Uterus (tissue), 4 donors: ENCODE results near the gene PARP15. TPM values are rescaled to one million over a fixed set of nuclear protein-coding genes. Genes with fewer than 3 reads are reported as not detected.
A peak's percentile ranks its signal among the peaks of the same experiment; 100 is the strongest.
"Not testable (repeated sequence)": the region's sequence is repeated elsewhere in the genome, so short reads cannot be mapped to it uniquely, and the experiment has no call there.

Source experiments
- DNase-seq, 2 donors: peaks; one replicate each; pipeline ENCODE4 v3.0.0-alpha.2; 2019 to 2020
- H3K27ac ChIP-seq, 2 donors: fragments of 200-600 bp; sonication (generic); 1 replicate in 1 of 2; 2 replicates in 1 of 2; pipeline ENCODE4 v1.5.1; 2016 to 2018
- H3K27me3 ChIP-seq, 2 donors: fragments of 200-600 bp; sonication (generic); one replicate each; pipeline ENCODE4 v1.5.1; 2018 to 2019; ENCODE audit warnings: control low read depth in 1 of 2
- H3K36me3 ChIP-seq, 2 donors: fragments of 200-600 bp; sonication (generic); one replicate each; pipeline ENCODE4 v1.5.1; 2019; ENCODE audit warnings: control low read depth in 1 of 2
- H3K4me1 ChIP-seq, 2 donors: fragments of 200-600 bp; sonication (generic); one replicate each; pipeline ENCODE4 v1.5.1; 2018 to 2019; ENCODE audit warnings: control low read depth in 1 of 2
- H3K4me3 ChIP-seq, 2 donors: fragments of 200-600 bp; sonication (generic); 1 replicate in 1 of 2; 2 replicates in 1 of 2; pipeline ENCODE4 v1.5.1; 2018 to 2019; ENCODE audit warnings: mild to moderate bottlenecking in 1 of 2
- H3K9me3 ChIP-seq, 2 donors: fragments of 200-600 bp; sonication (generic); one replicate each; pipeline ENCODE4 v1.5.1; 2019; ENCODE audit warnings: control low read depth in 1 of 2
- CTCF ChIP-seq, 4 experiments: fragments of 200-600 bp in 2 of 4; fragments of 450-650 bp in 2 of 4; sonication (generic) in 2 of 4; IDR thresholded peaks; one replicate each; pipeline ENCODE4 v1.5.1; 2016 to 2019; ENCODE audit warnings: antibody characterized with exemption in 4 of 4, mild to moderate bottlenecking in 2 of 4, moderate library complexity in 1 of 4
- POLR2A ChIP-seq, 2 donors: fragments of 450-650 bp; IDR thresholded peaks; one replicate each; pipeline ENCODE4 v1.6.1; 2016; ENCODE audit warnings: antibody characterized with exemption in 2 of 2, mild to moderate bottlenecking in 1 of 2, moderate library complexity in 1 of 2
- intact Hi-C: fragments of 100-400 bp; cut with DNase I; formaldehyde crosslinking; loops from one replicate; pipeline ENCODE4 v1.15.1; 2023; ENCODE audit warnings: low total_unique reads
- total RNA-seq, 4 donors: library from RNA; depleted of rRNA in 3 of 4; stranded (reverse); fragments of >200 nt in 3 of 4; gene quantifications; one replicate each; pipeline versions ENCODE4 v1.1.0 to v1.2.4, GENCODE V29; 2014 to 2023
- donor health status: DM: yes; HTN: yes; CAD: no.

Gene PARP15
- total RNA-seq, 4 donors from 2014 or later, result under 0.01 to 3.1 (median 1.6) TPM

- Histone ChIP-seq H3K4me1 (peaks cover 0 to 7% of the 10 kb centered on the region in 2 donors), H3K36me3 (no peaks in the 10 kb centered on the region), H3K27me3 (no peaks in the 10 kb centered on the region), H3K27ac (no peak overlapping the region), H3K9me3 (no peaks in the 10 kb centered on the region), H3K4me3 (no peak overlapping the region)
- TF ChIP-seq POLR2A (IDR thresholded peaks at IDR 0.05), result no peak
- TF ChIP-seq CTCF (IDR thresholded peaks at IDR 0.05), result peak; percentile 43 to 62 (median 54)
- DNase-seq, result peak in 1 of 2 donors; percentile 49
- intact Hi-C loops, result no loop called here
These were observed 16.8 kb upstream of the PARP15 start for GRCh38 chr3:122560680-122561079.

- Histone ChIP-seq H3K4me3 (peak overlapping the region; percentile 72 to 77), H3K36me3 (no peaks in the 10 kb centered on the region), H3K9me3 (no peaks in the 10 kb centered on the region), H3K27me3 (no peaks in the 10 kb centered on the region), H3K4me1 (peaks cover 0 to 7% of the 10 kb centered on the region in 2 donors), H3K27ac (peak overlapping the region; percentile 96)
- intact Hi-C loops, result no loop called here
- TF ChIP-seq POLR2A (IDR thresholded peaks at IDR 0.05) (no peak), CTCF (IDR thresholded peaks at IDR 0.05) (no peak)
- DNase-seq, result no peak
These were observed 14.3 kb upstream of the PARP15 start for GRCh38 chr3:122562923-122563716.

GRCh38 chr3:122563717-122564025, 13.8 kb upstream of the PARP15 start:
- Histone ChIP-seq H3K27ac (peak overlapping the region; percentile 96), H3K9me3 (no peaks in the 10 kb centered on the region), H3K4me3 (peak overlapping the region; percentile 72 to 77), H3K27me3 (no peaks in the 10 kb centered on the region), H3K4me1 (peaks cover 0 to 7% of the 10 kb centered on the region in 2 donors), H3K36me3 (no peaks in the 10 kb centered on the region)
- DNase-seq, result peak; percentile 23
- intact Hi-C loops, result loop anchor here (2.0 kb wide), 1 partner anchor 115 kb away; no protein-coding TSS in a partner anchor
- no peak for TF ChIP-seq CTCF (IDR thresholded peaks at IDR 0.05)
- TF ChIP-seq POLR2A (IDR thresholded peaks at IDR 0.05), result no peak

- intact Hi-C loops, result loop anchor here (2.0 kb wide), 1 partner anchor 114 kb away; no protein-coding TSS in a partner anchor
- TF ChIP-seq CTCF (IDR thresholded peaks at IDR 0.05) (no peak), POLR2A (IDR thresholded peaks at IDR 0.05) (peak; percentile 57 to 76)
- Histone ChIP-seq H3K9me3 (no peaks in the 10 kb centered on the region), H3K36me3 (no peaks in the 10 kb centered on the region), H3K27me3 (no peaks in the 10 kb centered on the region), H3K27ac (peak within 1 kb of the TSS; percentile 96), H3K4me3 (peak within 1 kb of the TSS; percentile 72 to 77), H3K4me1 (peaks cover 0 to 7% of the 10 kb centered on the region in 2 donors)
- DNase-seq, result peak; percentile 83 to 84
These were observed 13.1 kb upstream of the PARP15 start, which contains the start of the genes DTX3L and PARP9 for GRCh38 chr3:122564155-122564912. TSS of gene DTX3L (plus strand) at chr3:122564338. CDS start at chr3:122564427, 89 bp downstream. TSS of gene PARP9 (minus strand) at chr3:122564300. CDS start at chr3:122559620, 4,680 bp downstream.

- H3K4me1 ChIP-seq, DNase-seq, intact Hi-C loops, H3K9me3 ChIP-seq, H3K27me3 ChIP-seq, H3K36me3 ChIP-seq, H3K4me3 ChIP-seq: not testable (repeated sequence)
- H3K27ac ChIP-seq, result peak overlapping the region; percentile 42 to 50
These were observed 9.3 kb upstream of the PARP15 start for GRCh38 chr3:122568131-122568530.
